HepG2 (cell line): ENCODE data around the gene GEMIN2. TPM values are rescaled to one million over a fixed set of nuclear protein-coding genes. Genes with fewer than 3 reads are reported as not detected.

ENCODE experiments used
- BORCS8-MEF2B ChIP-seq: sonication (generic); formaldehyde crosslinking; IDR thresholded peaks from 2 replicates; pipeline ENCODE4 v1.8.0; 2022; ENCODE audit warnings: mild to moderate bottlenecking, missing genetic modification reagents
- GTF3A ChIP-seq: sonication (generic); formaldehyde crosslinking; conservative IDR thresholded peaks from 2 replicates; pipeline ENCODE4 v1.4.0; 2020; ENCODE audit warnings: mild to moderate bottlenecking, missing genetic modification reagents
- MED8 ChIP-seq: sonication (generic); formaldehyde crosslinking; IDR thresholded peaks from 2 replicates; pipeline ENCODE4 v1.8.1; 2023; ENCODE audit warnings: mild to moderate bottlenecking, missing genetic modification reagents; ENCODE audit not compliant: insufficient replicate concordance
- RBM39 ChIP-seq: fragments of 200-400 bp; formaldehyde crosslinking; IDR thresholded peaks from one replicate; pipeline ENCODE4 v1.6.1; 2018; ENCODE audit warnings: antibody characterized with exemption, mild to moderate bottlenecking, low read depth, low read length; ENCODE audit not compliant: poor library complexity, severe bottlenecking
- SCMH1 ChIP-seq: sonication (generic); formaldehyde crosslinking; IDR thresholded peaks from 2 replicates; pipeline ENCODE4 v1.9.0; 2021; ENCODE audit warnings: missing genetic modification reagents, mild to moderate bottlenecking, borderline replicate concordance
- SRSF1 ChIP-seq: fragments of 200-400 bp; formaldehyde crosslinking; optimal IDR thresholded peaks from 2 replicates; pipeline ENCODE3; 2017; ENCODE audit warnings: mild to moderate bottlenecking, low read depth, low read length, moderate library complexity
- SRSF9 ChIP-seq: fragments of 200-400 bp; formaldehyde crosslinking; IDR thresholded peaks from 2 replicates; pipeline ENCODE4 v1.6.1; 2018; ENCODE audit warnings: borderline replicate concordance, mild to moderate bottlenecking, low read depth, low read length; ENCODE audit not compliant: insufficient read depth, poor library complexity, severe bottlenecking
- TGIF2 ChIP-seq: IDR thresholded peaks from 2 replicates; pipeline ENCODE4 v1.6.1; 2016; ENCODE audit warnings: control low read depth, missing compliant biosample characterization
- U2AF2 ChIP-seq: fragments of 200-400 bp; formaldehyde crosslinking; IDR thresholded peaks from 2 replicates; pipeline ENCODE4 v1.6.1; 2017; ENCODE audit warnings: low read depth, mild to moderate bottlenecking, low read length
- ZNF230 ChIP-seq: sonication (generic); formaldehyde crosslinking; IDR thresholded peaks from 2 replicates; pipeline ENCODE4 v1.4.0; 2020; ENCODE audit warnings: mild to moderate bottlenecking, missing genetic modification reagents
- ZNF33A ChIP-seq: sonication (generic); formaldehyde crosslinking; IDR thresholded peaks from 2 replicates; pipeline ENCODE4 v1.5.1; 2020; ENCODE audit warnings: missing genetic modification reagents, mild to moderate bottlenecking, moderate library complexity, borderline replicate concordance
- ZNF382 ChIP-seq: sonication (generic); formaldehyde crosslinking; IDR thresholded peaks from 2 replicates; pipeline ENCODE4 v1.5.0; 2020; ENCODE audit warnings: missing genetic modification reagents, mild to moderate bottlenecking, borderline replicate concordance
- ZNF484 ChIP-seq: sonication (generic); formaldehyde crosslinking; IDR thresholded peaks from 2 replicates; pipeline ENCODE4 v1.5.1; 2020; ENCODE audit warnings: mild to moderate bottlenecking, low read depth, missing genetic modification reagents, borderline replicate concordance
- ZNF790 ChIP-seq: sonication (generic); formaldehyde crosslinking; IDR thresholded peaks from 2 replicates; pipeline ENCODE4 v1.8.0; 2022; ENCODE audit warnings: missing genetic modification reagents, mild to moderate bottlenecking, borderline replicate concordance
- polyA plus RNA-seq, 8 experiments: library from polyadenylated mRNA; depleted of rRNA in 3 of 8; stranded (reverse) in 7 of 8; unstranded in 1 of 8; fragments of >200 nt; fragmentation: Illumina TruSeq in 4 of 8; extraction: Trizol in 4 of 8; gene quantifications; 2 replicates each; pipeline versions ENCODE4 v1.2.1 to v1.2.3, GENCODE V29; 2011 to 2016; ENCODE audit warnings: low read depth in 4 of 8, missing spikeins in 1 of 8, mixed read lengths in 1 of 8; ENCODE audit not compliant: insufficient read depth in 1 of 8
- total RNA-seq, 5 experiments: library from RNA; depleted of rRNA; stranded (reverse); fragments of >200 nt; fragmentation: Illumina TruSeq; extraction: Trizol; gene quantifications; 2 replicates each; pipeline ENCODE4 v1.2.3, GENCODE V29; 2016; ENCODE audit warnings: low read depth in 1 of 5
- TF ChIP-seq, protein P1 (sequence below): sonication (generic); formaldehyde crosslinking; IDR thresholded peaks from 2 replicates; pipeline ENCODE4 v1.4.0; 2020; ENCODE audit warnings: missing genetic modification reagents
- TF ChIP-seq, protein P2 (sequence below): sonication (generic); formaldehyde crosslinking; IDR thresholded peaks from 2 replicates; pipeline ENCODE4 v1.5.0; 2020; ENCODE audit warnings: mild to moderate bottlenecking, missing genetic modification reagents, borderline replicate concordance
- TF ChIP-seq, protein P3 (sequence below): sonication (generic); formaldehyde crosslinking; IDR thresholded peaks from 2 replicates; pipeline ENCODE4 v1.8.0; 2023; ENCODE audit warnings: mild to moderate bottlenecking, missing genetic modification reagents

The GEMIN2 gene
- total and polyA plus RNA-seq, 2 of the 13 experiments (the other 11 are each of a cell fraction or from before 2014, with no cell fraction given) = 54.8 to 110 TPM

DNA sequence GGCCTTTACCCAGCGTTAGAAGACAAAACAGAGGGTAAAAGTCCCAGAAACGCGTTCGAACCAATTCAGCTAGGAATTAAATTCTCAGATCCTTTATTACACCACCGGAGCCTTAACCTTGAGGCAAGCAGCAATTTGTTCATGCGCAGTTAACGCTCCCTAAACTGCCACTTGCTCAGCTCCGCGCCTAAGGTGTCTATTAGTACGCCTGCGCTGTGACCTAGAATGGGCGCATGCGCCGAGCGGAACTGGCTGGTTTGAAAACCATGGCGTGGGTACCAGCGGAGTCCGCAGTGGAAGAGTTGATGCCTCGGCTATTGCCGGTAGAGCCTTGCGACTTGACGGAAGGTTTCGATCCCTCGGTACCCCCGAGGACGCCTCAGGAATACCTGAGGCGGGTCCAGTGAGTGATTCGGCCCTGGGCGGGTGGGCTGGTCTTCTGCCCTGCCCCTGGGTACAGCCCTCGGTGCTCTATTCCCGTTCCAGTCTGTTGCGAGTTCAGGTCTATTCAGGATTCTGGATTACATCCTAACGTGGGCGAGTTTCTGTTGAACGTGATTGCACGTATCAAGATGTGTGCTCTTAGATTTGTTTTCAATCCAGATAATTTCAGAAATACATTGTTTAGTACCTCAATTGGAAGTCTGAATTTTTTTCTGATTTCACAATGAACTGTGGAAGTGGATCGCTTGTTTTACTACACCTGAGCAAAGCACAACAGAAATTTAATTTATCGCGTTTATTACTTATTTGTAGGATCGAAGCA lies at the start of gene GEMIN2 (continued):
- TF ChIP-seq, protein P1, sequence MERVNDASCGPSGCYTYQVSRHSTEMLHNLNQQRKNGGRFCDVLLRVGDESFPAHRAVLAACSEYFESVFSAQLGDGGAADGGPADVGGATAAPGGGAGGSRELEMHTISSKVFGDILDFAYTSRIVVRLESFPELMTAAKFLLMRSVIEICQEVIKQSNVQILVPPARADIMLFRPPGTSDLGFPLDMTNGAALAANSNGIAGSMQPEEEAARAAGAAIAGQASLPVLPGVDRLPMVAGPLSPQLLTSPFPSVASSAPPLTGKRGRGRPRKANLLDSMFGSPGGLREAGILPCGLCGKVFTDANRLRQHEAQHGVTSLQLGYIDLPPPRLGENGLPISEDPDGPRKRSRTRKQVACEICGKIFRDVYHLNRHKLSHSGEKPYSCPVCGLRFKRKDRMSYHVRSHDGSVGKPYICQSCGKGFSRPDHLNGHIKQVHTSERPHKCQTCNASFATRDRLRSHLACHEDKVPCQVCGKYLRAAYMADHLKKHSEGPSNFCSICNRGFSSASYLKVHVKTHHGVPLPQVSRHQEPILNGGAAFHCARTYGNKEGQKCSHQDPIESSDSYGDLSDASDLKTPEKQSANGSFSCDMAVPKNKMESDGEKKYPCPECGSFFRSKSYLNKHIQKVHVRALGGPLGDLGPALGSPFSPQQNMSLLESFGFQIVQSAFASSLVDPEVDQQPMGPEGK (CRISPR knock-in tag) = peak; percentile 42
- no peak for TF ChIP-seq SRSF1
- TF ChIP-seq SCMH1 (CRISPR knock-in tag) = no peak
- TF ChIP-seq SRSF9 = no peak
- TF ChIP-seq ZNF33A (CRISPR knock-in tag) = no peak
- TF ChIP-seq, protein P2, sequence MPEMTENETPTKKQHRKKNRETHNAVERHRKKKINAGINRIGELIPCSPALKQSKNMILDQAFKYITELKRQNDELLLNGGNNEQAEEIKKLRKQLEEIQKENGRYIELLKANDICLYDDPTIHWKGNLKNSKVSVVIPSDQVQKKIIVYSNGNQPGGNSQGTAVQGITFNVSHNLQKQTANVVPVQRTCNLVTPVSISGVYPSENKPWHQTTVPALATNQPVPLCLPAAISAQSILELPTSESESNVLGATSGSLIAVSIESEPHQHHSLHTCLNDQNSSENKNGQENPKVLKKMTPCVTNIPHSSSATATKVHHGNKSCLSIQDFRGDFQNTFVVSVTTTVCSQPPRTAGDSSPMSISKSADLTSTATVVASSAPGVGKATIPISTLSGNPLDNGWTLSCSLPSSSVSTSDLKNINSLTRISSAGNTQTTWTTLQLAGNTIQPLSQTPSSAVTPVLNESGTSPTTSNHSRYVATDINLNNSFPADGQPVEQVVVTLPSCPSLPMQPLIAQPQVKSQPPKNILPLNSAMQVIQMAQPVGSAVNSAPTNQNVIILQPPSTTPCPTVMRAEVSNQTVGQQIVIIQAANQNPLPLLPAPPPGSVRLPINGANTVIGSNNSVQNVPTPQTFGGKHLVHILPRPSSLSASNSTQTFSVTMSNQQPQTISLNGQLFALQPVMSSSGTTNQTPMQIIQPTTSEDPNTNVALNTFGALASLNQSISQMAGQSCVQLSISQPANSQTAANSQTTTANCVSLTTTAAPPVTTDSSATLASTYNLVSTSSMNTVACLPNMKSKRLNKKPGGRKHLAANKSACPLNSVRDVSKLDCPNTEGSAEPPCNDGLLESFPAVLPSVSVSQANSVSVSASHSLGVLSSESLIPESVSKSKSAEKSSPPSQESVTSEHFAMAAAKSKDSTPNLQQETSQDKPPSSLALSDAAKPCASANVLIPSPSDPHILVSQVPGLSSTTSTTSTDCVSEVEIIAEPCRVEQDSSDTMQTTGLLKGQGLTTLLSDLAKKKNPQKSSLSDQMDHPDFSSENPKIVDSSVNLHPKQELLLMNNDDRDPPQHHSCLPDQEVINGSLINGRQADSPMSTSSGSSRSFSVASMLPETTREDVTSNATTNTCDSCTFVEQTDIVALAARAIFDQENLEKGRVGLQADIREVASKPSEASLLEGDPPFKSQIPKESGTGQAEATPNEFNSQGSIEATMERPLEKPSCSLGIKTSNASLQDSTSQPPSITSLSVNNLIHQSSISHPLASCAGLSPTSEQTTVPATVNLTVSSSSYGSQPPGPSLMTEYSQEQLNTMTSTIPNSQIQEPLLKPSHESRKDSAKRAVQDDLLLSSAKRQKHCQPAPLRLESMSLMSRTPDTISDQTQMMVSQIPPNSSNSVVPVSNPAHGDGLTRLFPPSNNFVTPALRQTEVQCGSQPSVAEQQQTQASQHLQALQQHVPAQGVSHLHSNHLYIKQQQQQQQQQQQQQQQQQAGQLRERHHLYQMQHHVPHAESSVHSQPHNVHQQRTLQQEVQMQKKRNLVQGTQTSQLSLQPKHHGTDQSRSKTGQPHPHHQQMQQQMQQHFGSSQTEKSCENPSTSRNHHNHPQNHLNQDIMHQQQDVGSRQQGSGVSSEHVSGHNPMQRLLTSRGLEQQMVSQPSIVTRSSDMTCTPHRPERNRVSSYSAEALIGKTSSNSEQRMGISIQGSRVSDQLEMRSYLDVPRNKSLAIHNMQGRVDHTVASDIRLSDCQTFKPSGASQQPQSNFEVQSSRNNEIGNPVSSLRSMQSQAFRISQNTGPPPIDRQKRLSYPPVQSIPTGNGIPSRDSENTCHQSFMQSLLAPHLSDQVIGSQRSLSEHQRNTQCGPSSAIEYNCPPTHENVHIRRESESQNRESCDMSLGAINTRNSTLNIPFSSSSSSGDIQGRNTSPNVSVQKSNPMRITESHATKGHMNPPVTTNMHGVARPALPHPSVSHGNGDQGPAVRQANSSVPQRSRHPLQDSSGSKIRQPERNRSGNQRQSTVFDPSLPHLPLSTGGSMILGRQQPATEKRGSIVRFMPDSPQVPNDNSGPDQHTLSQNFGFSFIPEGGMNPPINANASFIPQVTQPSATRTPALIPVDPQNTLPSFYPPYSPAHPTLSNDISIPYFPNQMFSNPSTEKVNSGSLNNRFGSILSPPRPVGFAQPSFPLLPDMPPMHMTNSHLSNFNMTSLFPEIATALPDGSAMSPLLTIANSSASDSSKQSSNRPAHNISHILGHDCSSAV (CRISPR knock-in tag) = peak; percentile 32; the same call in 1 of the 2 replicates
- TF ChIP-seq BORCS8-MEF2B (CRISPR knock-in tag) = peak; percentile 99
- no peak for TF ChIP-seq U2AF2
- no peak for TF ChIP-seq ZNF382 (CRISPR knock-in tag)
- TF ChIP-seq, protein P3, sequence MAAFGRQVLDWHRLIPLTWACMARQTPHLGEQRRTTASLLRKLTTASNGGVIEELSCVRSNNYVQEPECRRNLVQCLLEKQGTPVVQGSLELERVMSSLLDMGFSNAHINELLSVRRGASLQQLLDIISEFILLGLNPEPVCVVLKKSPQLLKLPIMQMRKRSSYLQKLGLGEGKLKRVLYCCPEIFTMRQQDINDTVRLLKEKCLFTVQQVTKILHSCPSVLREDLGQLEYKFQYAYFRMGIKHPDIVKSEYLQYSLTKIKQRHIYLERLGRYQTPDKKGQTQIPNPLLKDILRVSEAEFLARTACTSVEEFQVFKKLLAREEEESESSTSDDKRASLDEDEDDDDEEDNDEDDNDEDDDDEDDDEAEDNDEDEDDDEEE (CRISPR knock-in tag) = peak; percentile 96; the same call in 1 of the 2 replicates
- TF ChIP-seq TGIF2 (CRISPR knock-in tag) = peak; percentile 91
- peak; percentile 98 for TF ChIP-seq ZNF230
- no peak for TF ChIP-seq ZNF484
- TF ChIP-seq GTF3A (CRISPR knock-in tag) = 0 out of 2 replicates have a peak, but pooled peaks have one; percentile 29
- peak; percentile 93 for TF ChIP-seq ZNF790 (CRISPR knock-in tag)
- TF ChIP-seq RBM39 = peak; percentile 51
- TF ChIP-seq MED8 (CRISPR knock-in tag) = no peak
